Suprapubic skin (tissue), 3 donors: ENCODE data around the gene DZANK1.

Source experiments
- POLR2A ChIP-seq, 2 donors: fragments of 450-650 bp; IDR thresholded peaks; one replicate each; pipeline ENCODE4 v1.6.1; 2017; ENCODE audit warnings: antibody characterized with exemption in 2 of 2, mild to moderate bottlenecking in 2 of 2, moderate library complexity in 2 of 2
- TF ChIP-seq, protein P1 (sequence below), 2 donors: fragments of 200-600 bp in 1 of 2; fragments of 450-650 bp in 1 of 2; sonication (generic) in 1 of 2; IDR thresholded peaks; one replicate each; pipeline ENCODE4 v1.5.1; 2016 to 2019; ENCODE audit warnings: antibody characterized with exemption in 2 of 2, mild to moderate bottlenecking in 1 of 2, moderate library complexity in 1 of 2

DNA sequence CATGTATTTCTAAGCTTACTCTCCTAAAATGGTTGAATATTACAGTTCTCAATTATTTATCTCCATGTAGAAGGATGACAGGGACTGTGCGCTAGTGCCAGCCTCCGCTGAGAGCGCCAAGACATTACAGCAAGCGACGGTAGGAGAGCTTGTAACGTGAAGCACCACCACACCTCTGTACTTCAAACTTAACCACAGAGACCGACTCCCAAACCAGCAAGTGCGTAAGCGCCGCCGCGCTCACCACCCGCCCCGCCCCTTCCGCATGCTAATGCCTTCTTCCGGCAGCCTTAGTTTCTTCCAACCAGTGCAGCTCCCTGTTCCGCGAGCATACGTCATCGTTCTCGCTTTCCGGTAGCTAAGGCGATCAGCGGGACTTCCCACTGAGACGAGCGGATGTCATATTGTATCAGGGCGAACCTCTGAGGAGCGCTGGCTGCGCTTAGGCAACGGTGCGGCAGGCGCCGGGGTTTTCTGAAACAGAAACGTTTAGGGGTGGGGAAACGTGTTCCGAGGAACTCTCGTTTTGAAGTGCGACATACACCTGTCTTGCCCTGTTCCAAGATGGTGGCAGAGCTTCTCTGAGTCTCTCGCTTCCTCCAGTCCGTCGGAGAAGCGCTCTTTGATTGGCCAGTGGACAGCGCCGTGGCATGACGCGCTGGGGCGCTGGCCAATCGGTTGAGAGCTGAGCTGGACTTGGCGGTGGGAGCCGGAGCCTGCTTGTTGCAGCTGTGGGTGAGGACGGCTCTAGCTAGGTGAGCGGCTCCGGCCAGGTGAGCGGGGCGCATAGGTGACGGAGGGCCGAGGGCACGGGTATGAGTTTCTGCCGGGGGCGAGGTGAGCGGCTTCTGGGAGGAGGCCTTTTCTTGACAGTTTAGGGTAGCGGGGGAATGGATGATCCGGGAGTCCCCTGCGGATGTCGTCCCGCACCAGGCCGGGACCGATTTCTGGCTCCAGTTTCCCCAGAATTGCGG is 40.7 kb upstream of the DZANK1 start, which contains the start of gene SEC23B:
- TF ChIP-seq, protein P1, sequence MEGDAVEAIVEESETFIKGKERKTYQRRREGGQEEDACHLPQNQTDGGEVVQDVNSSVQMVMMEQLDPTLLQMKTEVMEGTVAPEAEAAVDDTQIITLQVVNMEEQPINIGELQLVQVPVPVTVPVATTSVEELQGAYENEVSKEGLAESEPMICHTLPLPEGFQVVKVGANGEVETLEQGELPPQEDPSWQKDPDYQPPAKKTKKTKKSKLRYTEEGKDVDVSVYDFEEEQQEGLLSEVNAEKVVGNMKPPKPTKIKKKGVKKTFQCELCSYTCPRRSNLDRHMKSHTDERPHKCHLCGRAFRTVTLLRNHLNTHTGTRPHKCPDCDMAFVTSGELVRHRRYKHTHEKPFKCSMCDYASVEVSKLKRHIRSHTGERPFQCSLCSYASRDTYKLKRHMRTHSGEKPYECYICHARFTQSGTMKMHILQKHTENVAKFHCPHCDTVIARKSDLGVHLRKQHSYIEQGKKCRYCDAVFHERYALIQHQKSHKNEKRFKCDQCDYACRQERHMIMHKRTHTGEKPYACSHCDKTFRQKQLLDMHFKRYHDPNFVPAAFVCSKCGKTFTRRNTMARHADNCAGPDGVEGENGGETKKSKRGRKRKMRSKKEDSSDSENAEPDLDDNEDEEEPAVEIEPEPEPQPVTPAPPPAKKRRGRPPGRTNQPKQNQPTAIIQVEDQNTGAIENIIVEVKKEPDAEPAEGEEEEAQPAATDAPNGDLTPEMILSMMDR (IDR thresholded peaks at IDR 0.05) = no peak
- TF ChIP-seq POLR2A (IDR thresholded peaks at IDR 0.05) = peak; percentile 71 to 73
